Trophoblast cell (in vitro differentiated cells and primary cell): ENCODE measurements around the gene GMIP.

Experiments used
- DNase-seq, 2 donors: peaks; one replicate each; pipeline ENCODE4 v3.0.0-alpha.2; 2016
- H2AFZ ChIP-seq: 2 replicates; pipeline ENCODE4 v1.6.1; 2013; ENCODE audit warnings: low read length, moderate library complexity, mild to moderate bottlenecking; ENCODE audit not compliant: insufficient read depth, poor library complexity
- H2AK5ac ChIP-seq: 2 replicates; pipeline ENCODE4 v1.6.1; 2013; ENCODE audit warnings: mild to moderate bottlenecking, low read length
- H2BK120ac ChIP-seq: 2 replicates; pipeline ENCODE4 v1.6.1; 2013; ENCODE audit warnings: low read length, mild to moderate bottlenecking, moderate library complexity; ENCODE audit not compliant: insufficient read depth, poor library complexity
- H2BK12ac ChIP-seq: 2 replicates; pipeline ENCODE4 v1.6.1; 2013; ENCODE audit warnings: mild to moderate bottlenecking, low read length, moderate library complexity
- H2BK5ac ChIP-seq: 2 replicates; pipeline ENCODE4 v1.6.1; 2013; ENCODE audit warnings: low read length, low read depth, moderate library complexity, mild to moderate bottlenecking; ENCODE audit not compliant: poor library complexity
- H3K14ac ChIP-seq: 2 replicates; pipeline ENCODE4 v1.6.1; 2013; ENCODE audit warnings: mild to moderate bottlenecking, low read length
- H3K18ac ChIP-seq: 2 replicates; pipeline ENCODE4 v1.6.1; 2013; ENCODE audit warnings: mild to moderate bottlenecking, low read length
- H3K23ac ChIP-seq: 2 replicates; pipeline ENCODE4 v1.6.1; 2013; ENCODE audit warnings: low read length
- H3K27ac ChIP-seq: 2 replicates; pipeline ENCODE4 v1.5.1; 2013; ENCODE audit warnings: low read depth, mild to moderate bottlenecking, inconsistent platforms, low read length, moderate library complexity
- H3K27me3 ChIP-seq: 2 replicates; pipeline ENCODE4 v1.6.1; 2013; ENCODE audit warnings: inconsistent platforms, mild to moderate bottlenecking, low read length, moderate library complexity; ENCODE audit not compliant: insufficient read depth
- H3K36me3 ChIP-seq, 2 experiments: 1 replicate in 1 of 2; 2 replicates in 1 of 2; pipeline ENCODE4 v1.6.1; 2013; ENCODE audit warnings: low read length in 2 of 2, mild to moderate bottlenecking in 2 of 2, moderate library complexity in 1 of 2; ENCODE audit not compliant: insufficient read depth in 2 of 2, control insufficient read depth in 1 of 2
- H3K4ac ChIP-seq: 2 replicates; pipeline ENCODE4 v1.6.1; 2013; ENCODE audit warnings: low read depth, mild to moderate bottlenecking, low read length, moderate library complexity
- H3K4me1 ChIP-seq, 2 experiments: 1 replicate in 1 of 2; 2 replicates in 1 of 2; pipeline ENCODE4 v1.6.1; 2013; ENCODE audit warnings: low read length in 2 of 2, mild to moderate bottlenecking in 2 of 2, moderate library complexity in 1 of 2; ENCODE audit not compliant: insufficient read depth in 2 of 2, control insufficient read depth in 1 of 2
- H3K4me2 ChIP-seq: 2 replicates; pipeline ENCODE4 v1.6.1; 2013; ENCODE audit warnings: inconsistent platforms, mild to moderate bottlenecking, low read length, moderate library complexity
- H3K4me3 ChIP-seq: 2 replicates; pipeline ENCODE4 v1.5.1; 2013; ENCODE audit warnings: mild to moderate bottlenecking, low read depth, low read length, inconsistent platforms
- H3K79me1 ChIP-seq: one replicate; pipeline ENCODE4 v1.6.1; 2013; ENCODE audit warnings: low read length
- H3K79me2 ChIP-seq: 2 replicates; pipeline ENCODE4 v1.6.1; 2013; ENCODE audit warnings: low read length, mild to moderate bottlenecking; ENCODE audit not compliant: control insufficient read depth, insufficient read depth, poor library complexity
- H3K9ac ChIP-seq: 2 replicates; pipeline ENCODE4 v1.6.1; 2013; ENCODE audit warnings: mild to moderate bottlenecking, low read length
- H3K9me3 ChIP-seq: 2 replicates; pipeline ENCODE4 v1.6.1; 2013; ENCODE audit warnings: low read depth, mild to moderate bottlenecking, control low read depth, inconsistent platforms, low read length; ENCODE audit not compliant: insufficient read depth
- H4K12ac ChIP-seq: 2 replicates; pipeline ENCODE4 v1.6.1; 2013; ENCODE audit warnings: low read depth, mild to moderate bottlenecking, low read length, moderate library complexity
- H4K8ac ChIP-seq: 2 replicates; pipeline ENCODE4 v1.6.1; 2013; ENCODE audit warnings: low read depth, mild to moderate bottlenecking, low read length, moderate library complexity
- H4K91ac ChIP-seq: one replicate; pipeline ENCODE4 v1.6.1; 2013; ENCODE audit warnings: low read depth, mild to moderate bottlenecking, low read length, moderate library complexity
- WGBS: extraction: QIAGEN DNeasy Blood & Tissue Kit; methylation state at CpG from one replicate; pipeline ENCODE4 v1.1.7; 2013; ENCODE audit warnings: missing lambda C conversion rate; ENCODE audit not compliant: insufficient read length, insufficient coverage; ENCODE audit errors: extremely low coverage; 5-methylcytosine and 5-hydroxymethylcytosine counted together

The GMIP gene

DNA sequence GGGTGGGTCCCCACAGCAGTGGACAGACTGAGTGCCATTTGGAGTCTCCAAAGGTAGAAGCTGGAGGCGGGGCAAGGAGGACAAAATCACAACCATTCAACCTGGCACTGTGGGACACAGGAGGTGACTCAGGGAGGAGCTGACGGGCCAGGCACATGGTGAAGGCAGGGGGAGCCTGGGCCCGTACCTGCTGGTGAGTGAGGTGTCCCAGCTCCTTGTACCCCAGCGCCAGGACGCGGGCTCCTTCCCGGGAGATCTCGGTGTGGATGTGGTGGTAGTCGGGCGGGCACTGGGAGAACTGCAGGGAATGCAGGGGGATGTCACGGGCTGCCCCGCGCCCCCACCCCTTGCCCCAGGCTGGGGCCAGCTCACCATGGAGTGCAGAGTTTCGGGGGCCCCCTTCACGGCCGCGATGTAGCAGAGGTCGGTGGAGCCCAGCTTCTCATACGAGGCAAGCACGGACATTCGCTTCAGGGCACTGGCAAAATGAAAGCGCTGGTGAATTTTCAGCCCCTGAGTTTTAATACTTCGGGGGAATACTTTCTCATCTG is 10.2 kb upstream of the GMIP start:
- no peak overlapping the region for H3K4me3 ChIP-seq
- peaks cover 95% of the 10 kb centered on the region in 2 experiments for H3K36me3 ChIP-seq
- no peaks in the 10 kb centered on the region for H3K27me3 ChIP-seq
- H3K4me2 ChIP-seq = no peak overlapping the region
- H2BK120ac ChIP-seq = no peak overlapping the region
- no peak overlapping the region for H2BK12ac ChIP-seq
- H3K9me3 ChIP-seq = peaks cover 6% of the 10 kb centered on the region
- no peak overlapping the region for H4K91ac ChIP-seq
- H3K4ac ChIP-seq = no peak overlapping the region
- H3K27ac ChIP-seq = no peak overlapping the region
- H4K8ac ChIP-seq = no peak overlapping the region
- H3K18ac ChIP-seq = no peak overlapping the region
- no peak overlapping the region for H2AFZ ChIP-seq
- no peak overlapping the region for H3K23ac ChIP-seq
- no peaks in the 10 kb centered on the region for H3K79me1 ChIP-seq
- H3K4me1 ChIP-seq = no peaks in the 10 kb centered on the region
- DNase-seq = no peak
- H3K9ac ChIP-seq = no peak overlapping the region
- H4K12ac ChIP-seq = no peak overlapping the region
- WGBS = no CpG with 5 or more reads among the region's 23 CpGs
- H2AK5ac ChIP-seq = no peak overlapping the region
- no peak overlapping the region for H2BK5ac ChIP-seq
- H3K79me2 ChIP-seq = no peaks in the 10 kb centered on the region
- H3K14ac ChIP-seq = no peak overlapping the region

DNA sequence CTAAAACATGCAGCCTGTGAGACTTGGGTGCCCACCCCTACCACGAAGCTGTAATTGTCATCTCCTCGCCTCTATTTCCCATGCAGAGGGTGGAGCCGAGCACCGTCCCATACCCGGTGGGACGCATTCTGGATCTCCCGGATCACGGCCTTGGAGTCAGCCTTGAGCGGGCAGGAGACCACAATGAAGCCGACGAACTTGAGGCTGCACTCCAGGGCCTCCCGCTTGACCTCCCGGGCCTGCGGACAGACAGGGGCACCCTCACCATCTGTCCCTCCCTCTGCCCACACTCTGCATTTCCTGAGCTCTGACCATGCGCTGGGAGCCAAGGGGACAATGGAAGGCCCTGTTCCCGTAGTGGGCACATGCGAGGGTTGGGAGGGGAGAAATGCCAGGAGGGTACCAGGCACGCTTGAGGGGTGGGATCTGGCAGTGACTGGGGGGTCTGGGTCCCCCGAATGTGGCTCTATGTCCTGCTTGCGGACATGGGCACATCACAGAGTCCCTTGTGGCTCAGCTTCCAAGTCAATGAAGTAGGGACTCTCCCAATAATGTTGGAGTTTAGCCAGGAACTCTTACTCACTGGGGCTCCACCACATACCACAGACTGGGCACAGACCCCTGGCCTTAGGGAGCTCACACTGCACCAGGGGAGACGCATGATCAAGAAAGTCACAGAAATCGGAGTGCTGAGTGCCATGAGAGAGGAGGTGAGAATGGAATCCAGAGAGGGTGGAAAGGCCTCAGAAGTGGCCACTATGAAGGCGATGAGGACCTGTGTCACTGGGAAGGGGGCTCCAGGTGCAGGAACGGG is 9.2 kb upstream of the GMIP start:
- Histone ChIP-seq H2AK5ac (no peak overlapping the region), H3K79me1 (no peaks in the 10 kb centered on the region), H3K14ac (no peak overlapping the region), H4K12ac (no peak overlapping the region), H3K36me3 (peaks cover 87 to 89% of the 10 kb centered on the region in 2 experiments), H3K4me1 (no peaks in the 10 kb centered on the region), H4K91ac (no peak overlapping the region), H3K9ac (no peak overlapping the region), H2BK120ac (no peak overlapping the region), H3K4ac (no peak overlapping the region), H3K27ac (no peak overlapping the region), H3K4me2 (no peak overlapping the region), H3K9me3 (peaks cover 6% of the 10 kb centered on the region), H2AFZ (no peak overlapping the region), H4K8ac (no peak overlapping the region), H2BK5ac (no peak overlapping the region), H2BK12ac (no peak overlapping the region), H3K79me2 (no peaks in the 10 kb centered on the region), H3K4me3 (no peak overlapping the region), H3K27me3 (no peaks in the 10 kb centered on the region), H3K18ac (no peak overlapping the region), H3K23ac (no peak overlapping the region)
- no CpG with 5 or more reads among the region's 24 CpGs for WGBS
- no peak for DNase-seq

- no peaks in the 10 kb centered on the region for H3K79me1 ChIP-seq
- H3K4me2 ChIP-seq = no peak overlapping the region
- H3K9me3 ChIP-seq = peaks cover 4% of the 10 kb centered on the region
- H2AK5ac ChIP-seq = no peak overlapping the region
- no peak overlapping the region for H2BK12ac ChIP-seq
- no peak for DNase-seq
- no peaks in the 10 kb centered on the region for H3K4me1 ChIP-seq
- no peak overlapping the region for H4K8ac ChIP-seq
- H3K23ac ChIP-seq = no peak overlapping the region
- no peak overlapping the region for H4K91ac ChIP-seq
- H3K18ac ChIP-seq = no peak overlapping the region
- no peaks in the 10 kb centered on the region for H3K27me3 ChIP-seq
- H4K12ac ChIP-seq = no peak overlapping the region
- peaks cover 86 to 89% of the 10 kb centered on the region in 2 experiments for H3K36me3 ChIP-seq
- no peaks in the 10 kb centered on the region for H3K79me2 ChIP-seq
- no peak overlapping the region for H3K27ac ChIP-seq
- no peak overlapping the region for H3K4ac ChIP-seq
- no peak overlapping the region for H3K4me3 ChIP-seq
- H3K9ac ChIP-seq = no peak overlapping the region
- no peak overlapping the region for H2BK120ac ChIP-seq
- no peak overlapping the region for H3K14ac ChIP-seq
- WGBS = no CpG with 5 or more reads among the region's 13 CpGs
- H2BK5ac ChIP-seq = no peak overlapping the region
- no peak overlapping the region for H2AFZ ChIP-seq
Observed at GRCh38 chr19:19651076-19651475, 7.6 kb upstream of the GMIP start.

DNA sequence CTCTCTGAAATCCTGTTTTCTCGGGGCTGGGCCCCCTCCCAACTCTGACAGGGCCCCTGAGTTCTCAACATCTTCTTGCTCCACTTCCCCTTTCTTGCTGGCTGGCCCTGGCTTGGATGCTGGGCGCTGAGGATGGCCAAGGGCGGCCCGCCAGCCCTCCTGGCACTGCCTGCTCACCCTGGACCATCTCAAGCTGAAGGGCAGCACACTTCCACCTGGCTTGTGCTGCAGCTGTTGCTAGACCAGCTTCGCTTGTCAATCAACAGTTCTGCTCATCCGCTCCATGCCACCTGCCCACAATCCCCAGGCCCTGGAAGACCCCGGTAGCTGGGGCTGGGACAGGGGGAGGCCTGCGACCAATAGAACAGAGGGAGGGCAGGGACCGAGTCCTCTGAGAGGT is 6.9 kb upstream of the GMIP start:
- Histone ChIP-seq H3K23ac (no peak overlapping the region), H2BK120ac (no peak overlapping the region), H4K91ac (no peak overlapping the region), H3K4me1 (no peaks in the 10 kb centered on the region), H3K4ac (no peak overlapping the region), H4K12ac (no peak overlapping the region), H3K27ac (no peak overlapping the region), H2BK12ac (no peak overlapping the region), H3K9me3 (peaks cover 4% of the 10 kb centered on the region), H3K79me1 (no peaks in the 10 kb centered on the region), H2AFZ (no peak overlapping the region), H4K8ac (no peak overlapping the region), H3K36me3 (peaks cover 86 to 89% of the 10 kb centered on the region in 2 experiments), H2AK5ac (no peak overlapping the region), H3K18ac (no peak overlapping the region), H3K9ac (no peak overlapping the region), H3K4me2 (no peak overlapping the region), H2BK5ac (no peak overlapping the region), H3K27me3 (no peaks in the 10 kb centered on the region), H3K79me2 (no peaks in the 10 kb centered on the region), H3K14ac (no peak overlapping the region), H3K4me3 (no peak overlapping the region)
- WGBS = no CpG with 5 or more reads among the region's 9 CpGs
- DNase-seq = no peak
